IMR-90 (cell line): ENCODE data around the gene ATP10D. TPM values are rescaled to one million over a fixed set of nuclear protein-coding genes. Genes with fewer than 3 reads are reported as not detected.

Experiments used
- ATAC-seq: fragments of 200-7000 bp; cut with Tn5 transposase; 2 replicates; pipeline ENCODE4 v1.9.1; 2020; ENCODE audit warnings: low read depth, mild to moderate bottlenecking, moderate library complexity
- BruUV-seq: library from RNA; stranded (reverse); fragments of 400-500 nt; replicated peaks from 2 replicates; lab custom pipeline; 2021; lab: Mats Ljungman, UMichigan
- CTCF ChIA-PET: fragments of 300-600 bp; formaldehyde crosslinking; extraction: SDS; loops from one replicate; lab custom pipeline; 2021; ENCODE audit warnings: antibody characterized with exemption; lab: Yijun Ruan, JAX
- POLR2A ChIA-PET: fragments of 300-600 bp; sonication (Branson Sonifier 250); formaldehyde crosslinking; loops from one replicate; lab custom pipeline; 2022; ENCODE audit warnings: antibody characterized with exemption; ENCODE audit not compliant: unreplicated experiment; lab: Charles Lee
- DNase-seq: peaks from one replicate; pipeline ENCODE4 v3.0.0; 2013
- H2AFZ ChIP-seq: replicated peaks from 2 replicates; pipeline ENCODE3; 2013; ENCODE audit warnings: low read length, mild to moderate bottlenecking; ENCODE audit not compliant: poor library complexity
- H2AK5ac ChIP-seq: 2 replicates; pipeline ENCODE4 v1.6.1; 2013; ENCODE audit warnings: low read depth, low read length, inconsistent platforms
- H2AK9ac ChIP-seq: replicated peaks from 2 replicates; pipeline ENCODE3; 2013; ENCODE audit warnings: mild to moderate bottlenecking, low read depth, low read length, moderate library complexity; ENCODE audit not compliant: poor library complexity
- H2BK120ac ChIP-seq: 2 replicates; pipeline ENCODE4 v1.6.1; 2013; ENCODE audit warnings: low read depth, low read length, inconsistent platforms
- H2BK15ac ChIP-seq: 3 replicates; pipeline ENCODE4 v1.6.1; 2013; ENCODE audit warnings: low read depth, low read length, inconsistent platforms
- H2BK20ac ChIP-seq: 2 replicates; pipeline ENCODE4 v1.6.1; 2013; ENCODE audit warnings: low read depth, mild to moderate bottlenecking, inconsistent platforms, low read length, moderate library complexity
- H2BK5ac ChIP-seq: 2 replicates; pipeline ENCODE4 v1.6.1; 2013; ENCODE audit warnings: mild to moderate bottlenecking, low read depth, low read length, inconsistent platforms; ENCODE audit not compliant: poor library complexity, severe bottlenecking
- H3K14ac ChIP-seq: replicated peaks from 2 replicates; pipeline ENCODE4 v1.6.1; 2013; ENCODE audit warnings: low read depth, low read length, inconsistent platforms
- H3K18ac ChIP-seq: 2 replicates; pipeline ENCODE4 v1.6.1; 2013; ENCODE audit warnings: low read depth, low read length, control low read depth
- H3K23ac ChIP-seq: 2 replicates; pipeline ENCODE4 v1.6.1; 2013; ENCODE audit warnings: low read depth, low read length, inconsistent platforms
- H3K27ac ChIP-seq: 2 replicates; pipeline ENCODE4 v1.5.1; 2013; ENCODE audit warnings: mild to moderate bottlenecking, control low read depth, low read length; ENCODE audit not compliant: insufficient read depth
- H3K27me3 ChIP-seq: 2 replicates; pipeline ENCODE4 v1.6.1; 2013; ENCODE audit warnings: low read length; ENCODE audit not compliant: control insufficient read depth, insufficient read depth
- H3K36me3 ChIP-seq: 2 replicates; pipeline ENCODE4 v1.6.1; 2013; ENCODE audit warnings: low read length, mixed read lengths; ENCODE audit not compliant: control insufficient read depth, insufficient read depth
- H3K4ac ChIP-seq: 2 replicates; pipeline ENCODE4 v1.6.1; 2013; ENCODE audit warnings: low read depth, low read length, inconsistent platforms
- H3K4me1 ChIP-seq: 2 replicates; pipeline ENCODE4 v1.6.1; 2013; ENCODE audit warnings: low read length, mixed read lengths; ENCODE audit not compliant: control insufficient read depth, insufficient read depth
- H3K4me2 ChIP-seq: 2 replicates; pipeline ENCODE4 v1.6.1; 2013; ENCODE audit warnings: low read depth, mild to moderate bottlenecking, control low read depth, low read length, moderate library complexity
- H3K4me3 ChIP-seq: 2 replicates; pipeline ENCODE4 v1.5.1; 2013; ENCODE audit warnings: low read depth, mild to moderate bottlenecking, control low read depth, low read length, moderate library complexity; ENCODE audit not compliant: insufficient read depth
- H3K56ac ChIP-seq: 2 replicates; pipeline ENCODE4 v1.6.1; 2013; ENCODE audit warnings: low read length, inconsistent platforms; ENCODE audit not compliant: insufficient read depth; ENCODE audit errors: extremely low read depth
- H3K79me1 ChIP-seq, 2 experiments: 2 replicates each; pipeline ENCODE4 v1.6.1; 2013; ENCODE audit warnings: low read length in 2 of 2, inconsistent platforms in 1 of 2, low read depth in 1 of 2
- H3K9ac ChIP-seq: 2 replicates; pipeline ENCODE4 v1.6.1; 2013; ENCODE audit warnings: low read depth, low read length, control low read depth
- H3K9me1 ChIP-seq: 2 replicates; pipeline ENCODE4 v1.6.1; 2013; ENCODE audit warnings: low read length, inconsistent platforms; ENCODE audit not compliant: insufficient read depth
- H3K9me3 ChIP-seq: 2 replicates; pipeline ENCODE4 v1.6.1; 2013; ENCODE audit warnings: low read length; ENCODE audit not compliant: control insufficient read depth, insufficient read depth
- H4K20me1 ChIP-seq: 2 replicates; pipeline ENCODE4 v1.6.1; 2013; ENCODE audit warnings: low read length, inconsistent platforms; ENCODE audit not compliant: insufficient read depth
- H4K5ac ChIP-seq: 2 replicates; pipeline ENCODE4 v1.6.1; 2013; ENCODE audit warnings: mild to moderate bottlenecking, low read depth, low read length, control low read depth
- H4K8ac ChIP-seq, 2 experiments: 2 replicates each; pipeline ENCODE4 v1.6.1; 2013; ENCODE audit warnings: low read depth in 2 of 2, low read length in 2 of 2, control low read depth in 1 of 2, inconsistent platforms in 1 of 2
- H4K91ac ChIP-seq: 2 replicates; pipeline ENCODE4 v1.6.1; 2013; ENCODE audit warnings: low read depth, low read length, inconsistent platforms; ENCODE audit not compliant: insufficient read depth
- BHLHE40 ChIP-seq: fragments of 150-350 bp; IDR thresholded peaks from 2 replicates; pipeline ENCODE4 v1.6.1; 2016; ENCODE audit warnings: mild to moderate bottlenecking, low read depth, low read length
- FOS ChIP-seq: fragments of 150-350 bp; IDR thresholded peaks from 2 replicates; pipeline ENCODE4 v1.6.1; 2016; ENCODE audit warnings: low read depth, low read length
- MAFK ChIP-seq: IDR thresholded peaks from 2 replicates; pipeline ENCODE4 v1.6.1; 2012; ENCODE audit warnings: low read depth, low read length, improper control_type of control experiment
- POLR2A ChIP-seq: IDR thresholded peaks from 2 replicates; pipeline ENCODE4 v1.6.1; 2012; ENCODE audit warnings: mild to moderate bottlenecking, low read depth, low read length
- WGBS, 2 experiments: methylation state at CpG; one replicate each; pipeline versions ENCODE4 v1.1.5 to v1.1.7; 2013; ENCODE audit warnings: missing lambda C conversion rate in 2 of 2; ENCODE audit not compliant: insufficient read length in 1 of 2; ENCODE audit errors: extremely low coverage in 2 of 2; 5-methylcytosine and 5-hydroxymethylcytosine counted together
- dilution Hi-C: fragments of 300-500 bp; cut with HindIII; formaldehyde crosslinking; loops from one replicate; pipeline ENCODE4 v1.14.3; 2018; ENCODE audit warnings: low sequenced_read_pairs; ENCODE audit not compliant: unreplicated experiment
- in situ Hi-C: fragments of 300-500 bp; cut with MboI; formaldehyde crosslinking; loops from 3 replicates; pipeline ENCODE4 v1.14.3; 2019; ENCODE audit warnings: low sequenced_read_pairs, inconsistent platforms, mixed read lengths
- intact Hi-C: fragments of 100-400 bp; cut with micrococcal nuclease; formaldehyde crosslinking; loops from 2 replicates; pipeline ENCODE4 v1.10.0; 2022
- polyA plus RNA-seq, 3 experiments: library from polyadenylated mRNA; depleted of rRNA; stranded (reverse); fragments of >200 nt; gene quantifications; 2 replicates each; pipeline ENCODE4 v1.2.3, GENCODE V29; 2012; ENCODE audit warnings: low replicate concordance in 1 of 3
- total RNA-seq: library from RNA; depleted of rRNA; stranded (reverse); fragments of >200 nt; gene quantifications from 2 replicates; pipeline ENCODE4 v1.2.3, GENCODE V29; 2012
- TF ChIP-seq, protein P1 (sequence below): conservative IDR thresholded peaks from 2 replicates; pipeline ENCODE4 v1.5.1; 2012; ENCODE audit warnings: mild to moderate bottlenecking, low read depth, low read length, improper control_type of control experiment

Gene ATP10D
- total and polyA plus RNA-seq, 2 of the 4 experiments (the other 2 are of a cell fraction): 28.9 to 135 TPM

DNA sequence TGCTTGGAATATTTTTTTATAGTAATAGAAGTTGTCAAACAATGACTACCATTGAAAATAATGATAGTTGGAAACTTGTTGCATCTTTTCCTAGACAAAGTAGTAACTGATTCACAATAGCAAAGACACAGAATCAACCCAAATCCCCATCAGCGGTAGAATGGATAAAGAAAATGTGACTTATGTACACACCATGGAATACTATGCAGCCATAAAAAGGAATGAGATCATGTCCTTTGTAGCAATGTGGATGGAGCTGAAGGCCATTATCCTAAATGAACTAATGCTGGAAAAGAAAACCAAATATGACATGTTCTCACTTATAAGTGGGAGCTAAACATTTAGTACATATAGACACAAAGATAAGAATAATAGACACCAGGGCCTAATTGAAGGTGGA, 49.7 kb downstream of the ATP10D start:
- no peak overlapping the region for H4K8ac ChIP-seq

More for the DNA sequence above, 49.7 kb downstream of the ATP10D start:
- H3K27ac ChIP-seq: no peak overlapping the region
- dilution Hi-C loops: no loop called here
- peaks cover 15% of the 10 kb centered on the region for H3K4me1 ChIP-seq
- peaks cover 5% of the 10 kb centered on the region for H3K36me3 ChIP-seq
- H2AK5ac ChIP-seq: no peak overlapping the region
- no peak overlapping the region for H3K18ac ChIP-seq
- no peak overlapping the region for H4K5ac ChIP-seq
- no peak overlapping the region for H4K91ac ChIP-seq
- H3K9me3 ChIP-seq: no peaks in the 10 kb centered on the region
- H2BK20ac ChIP-seq: no peak overlapping the region
- POLR2A ChIA-PET: no interaction called here
- intact Hi-C loops: loop anchor here (5.0 kb wide), 1 partner anchor 47 kb away; the partner anchor contains the start of gene ATP10D
- no peak overlapping the region for H3K23ac ChIP-seq
- in situ Hi-C loops: no loop called here
- H3K79me1 ChIP-seq: peaks cover 14 to 38% of the 10 kb centered on the region in 2 experiments
- peaks cover 8% of the 10 kb centered on the region; the same call in 1 of the 2 replicates for H3K9me1 ChIP-seq
- TF ChIP-seq POLR2A (no peak), MAFK (no peak), FOS (no peak), BHLHE40 (no peak)
- TF ChIP-seq, protein P1, sequence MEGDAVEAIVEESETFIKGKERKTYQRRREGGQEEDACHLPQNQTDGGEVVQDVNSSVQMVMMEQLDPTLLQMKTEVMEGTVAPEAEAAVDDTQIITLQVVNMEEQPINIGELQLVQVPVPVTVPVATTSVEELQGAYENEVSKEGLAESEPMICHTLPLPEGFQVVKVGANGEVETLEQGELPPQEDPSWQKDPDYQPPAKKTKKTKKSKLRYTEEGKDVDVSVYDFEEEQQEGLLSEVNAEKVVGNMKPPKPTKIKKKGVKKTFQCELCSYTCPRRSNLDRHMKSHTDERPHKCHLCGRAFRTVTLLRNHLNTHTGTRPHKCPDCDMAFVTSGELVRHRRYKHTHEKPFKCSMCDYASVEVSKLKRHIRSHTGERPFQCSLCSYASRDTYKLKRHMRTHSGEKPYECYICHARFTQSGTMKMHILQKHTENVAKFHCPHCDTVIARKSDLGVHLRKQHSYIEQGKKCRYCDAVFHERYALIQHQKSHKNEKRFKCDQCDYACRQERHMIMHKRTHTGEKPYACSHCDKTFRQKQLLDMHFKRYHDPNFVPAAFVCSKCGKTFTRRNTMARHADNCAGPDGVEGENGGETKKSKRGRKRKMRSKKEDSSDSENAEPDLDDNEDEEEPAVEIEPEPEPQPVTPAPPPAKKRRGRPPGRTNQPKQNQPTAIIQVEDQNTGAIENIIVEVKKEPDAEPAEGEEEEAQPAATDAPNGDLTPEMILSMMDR: no peak
- H3K4me3 ChIP-seq: no peak overlapping the region
- no peak overlapping the region for H3K56ac ChIP-seq
- H3K14ac ChIP-seq: no peak overlapping the region
- H2BK120ac ChIP-seq: no peak overlapping the region
- no peak overlapping the region for H3K9ac ChIP-seq
- ATAC-seq: no peak
- H2BK5ac ChIP-seq: no peak overlapping the region
- H4K20me1 ChIP-seq: no peaks in the 10 kb centered on the region
- no peak overlapping the region for H2AK9ac ChIP-seq
- WGBS, 2 experiments: no CpG with 5 or more reads among the region's 1 CpG
- no TSS peak for BruUV-seq
- H2BK15ac ChIP-seq: no peak overlapping the region
- CTCF ChIA-PET: no interaction called here
- no peak overlapping the region for H3K4ac ChIP-seq
- no peak overlapping the region for H3K4me2 ChIP-seq
- DNase-seq: no peak
- H2AFZ ChIP-seq: no peak overlapping the region
- no peaks in the 10 kb centered on the region for H3K27me3 ChIP-seq
